WI38 (cell line): ENCODE results near the gene TTL.
A peak's percentile ranks its signal among the peaks of the same experiment; 100 is the strongest.

Experiments
- H3K4me3 ChIP-seq: 2 replicates; pipeline ENCODE4 v1.5.1; 2011; ENCODE audit warnings: low read depth, mild to moderate bottlenecking, control low read depth, low read length
- TF ChIP-seq, protein P1 (sequence below): IDR thresholded peaks from 2 replicates; pipeline ENCODE4 v1.5.1; 2012; ENCODE audit warnings: low read depth, mild to moderate bottlenecking, control low read depth, low read length

The TTL gene

DNA sequence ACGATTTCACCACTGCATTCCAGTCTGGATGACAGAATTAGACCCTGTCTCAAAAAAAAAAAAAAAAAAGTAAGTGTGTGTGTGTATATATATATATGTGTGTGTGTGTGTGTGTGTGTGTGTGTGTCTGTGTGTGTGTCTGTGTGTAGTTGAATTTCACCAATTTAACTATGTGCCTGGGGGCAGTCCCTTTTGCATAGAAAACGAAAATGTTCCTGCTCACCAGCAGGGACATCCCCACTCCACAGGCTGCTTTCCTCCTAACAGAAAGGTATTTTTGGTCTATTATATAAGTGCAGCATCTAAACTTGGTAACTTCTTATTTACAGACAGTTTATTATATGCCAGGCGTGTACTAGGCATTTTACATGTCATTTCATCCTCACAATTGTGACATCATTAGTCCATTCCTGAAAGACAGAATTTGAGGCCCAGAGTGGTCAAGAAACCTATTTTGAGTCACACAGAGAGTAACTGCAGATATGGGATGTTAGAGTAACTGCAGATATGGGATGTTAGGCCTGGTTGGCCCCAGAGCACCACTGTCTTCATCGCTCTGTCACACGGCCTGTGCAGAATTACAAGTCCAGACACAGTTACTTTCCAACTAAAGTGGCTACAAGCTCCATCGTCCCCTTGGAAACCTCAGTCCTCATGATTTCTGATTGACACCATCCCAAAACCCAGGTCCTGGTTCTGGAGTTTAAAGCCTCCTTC lies 9.3 kb upstream of the TTL start:
- H3K4me3 ChIP-seq = no peak overlapping the region
- TF ChIP-seq, protein P1, sequence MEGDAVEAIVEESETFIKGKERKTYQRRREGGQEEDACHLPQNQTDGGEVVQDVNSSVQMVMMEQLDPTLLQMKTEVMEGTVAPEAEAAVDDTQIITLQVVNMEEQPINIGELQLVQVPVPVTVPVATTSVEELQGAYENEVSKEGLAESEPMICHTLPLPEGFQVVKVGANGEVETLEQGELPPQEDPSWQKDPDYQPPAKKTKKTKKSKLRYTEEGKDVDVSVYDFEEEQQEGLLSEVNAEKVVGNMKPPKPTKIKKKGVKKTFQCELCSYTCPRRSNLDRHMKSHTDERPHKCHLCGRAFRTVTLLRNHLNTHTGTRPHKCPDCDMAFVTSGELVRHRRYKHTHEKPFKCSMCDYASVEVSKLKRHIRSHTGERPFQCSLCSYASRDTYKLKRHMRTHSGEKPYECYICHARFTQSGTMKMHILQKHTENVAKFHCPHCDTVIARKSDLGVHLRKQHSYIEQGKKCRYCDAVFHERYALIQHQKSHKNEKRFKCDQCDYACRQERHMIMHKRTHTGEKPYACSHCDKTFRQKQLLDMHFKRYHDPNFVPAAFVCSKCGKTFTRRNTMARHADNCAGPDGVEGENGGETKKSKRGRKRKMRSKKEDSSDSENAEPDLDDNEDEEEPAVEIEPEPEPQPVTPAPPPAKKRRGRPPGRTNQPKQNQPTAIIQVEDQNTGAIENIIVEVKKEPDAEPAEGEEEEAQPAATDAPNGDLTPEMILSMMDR = no peak

DNA sequence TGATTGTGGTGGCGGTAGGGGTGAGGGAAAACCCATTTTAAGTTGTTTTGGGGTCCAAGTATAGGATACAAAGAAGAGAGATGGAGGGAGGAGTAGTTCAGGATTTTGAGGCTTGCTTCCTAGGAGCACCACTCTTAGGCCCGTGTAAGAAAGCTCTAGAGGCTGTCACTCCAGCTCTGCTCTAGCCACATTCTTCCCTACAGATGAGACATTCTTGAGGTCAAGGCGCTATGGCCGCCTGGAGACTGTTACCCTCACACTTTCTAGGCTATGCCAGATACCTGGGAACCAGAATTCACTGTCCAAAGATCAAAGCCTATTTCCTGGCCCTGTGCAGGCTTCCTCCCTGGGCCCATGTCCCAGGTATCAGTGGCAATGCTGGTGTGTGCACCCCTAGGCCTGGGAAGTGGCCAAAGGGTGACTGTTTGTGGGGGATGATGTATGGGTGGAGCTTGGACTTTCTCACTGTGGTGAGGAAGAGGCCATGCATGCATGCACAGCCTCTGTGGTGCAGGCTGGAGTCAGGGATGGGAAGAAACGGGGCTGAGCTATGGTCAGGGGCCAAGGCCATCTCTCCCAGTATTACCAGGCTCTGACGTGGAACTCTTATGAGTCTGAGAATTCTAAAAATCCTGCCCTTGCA lies 7.0 kb upstream of the TTL start:
- TF ChIP-seq, protein P1 = no peak
- H3K4me3 ChIP-seq = no peak overlapping the region

DNA sequence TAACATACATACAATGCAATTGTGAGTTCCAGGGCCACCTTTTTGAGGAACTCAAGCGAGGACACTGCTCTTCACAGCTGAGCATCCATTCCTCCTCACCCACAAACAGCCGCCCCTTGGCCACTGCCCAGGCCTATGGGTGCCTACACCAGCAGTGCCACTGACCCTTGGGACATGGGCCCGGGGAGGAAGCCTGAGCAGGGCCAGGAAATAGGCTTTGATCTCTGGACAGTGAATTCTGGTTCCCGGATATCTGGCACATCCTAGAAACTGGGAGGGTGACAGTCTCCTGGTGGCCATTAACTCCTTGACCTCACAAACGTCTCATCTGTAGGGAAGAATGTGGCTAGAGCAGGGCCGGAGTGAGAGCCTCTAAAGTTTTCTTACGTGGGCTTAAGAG lies 5.5 kb upstream of the TTL start:
- no peak overlapping the region for H3K4me3 ChIP-seq

DNA sequence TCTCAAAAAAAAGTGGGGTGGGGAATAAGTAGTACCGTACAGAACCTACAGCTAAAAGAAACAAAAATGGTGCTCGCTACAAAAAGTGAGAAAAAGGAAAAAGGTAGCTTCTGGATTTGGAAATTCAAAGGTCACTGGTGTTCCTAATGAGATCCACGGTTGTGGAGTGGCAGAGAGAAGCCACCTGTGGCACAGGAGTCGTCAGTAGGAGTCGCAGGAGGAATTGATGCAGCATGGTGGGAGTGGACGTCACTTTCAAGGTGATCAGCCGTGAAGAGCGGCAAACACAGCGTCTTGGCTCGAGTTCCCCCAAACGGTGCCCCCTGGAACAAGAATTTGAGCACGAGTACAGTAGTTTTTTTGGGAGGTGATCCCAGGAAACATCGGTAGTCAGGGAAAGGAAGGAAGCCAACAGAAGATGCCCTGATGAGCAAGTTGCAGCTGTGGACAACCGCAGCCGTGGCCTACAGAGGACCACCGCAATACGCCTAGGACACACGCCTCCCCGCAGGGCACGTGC lies 1.4 kb upstream of the TTL start:
- H3K4me3 ChIP-seq = peak overlapping the region; percentile 69
- TF ChIP-seq, protein P1 = no peak

More for the DNA sequence above, 5.5 kb upstream of the TTL start:
- TF ChIP-seq, protein P1 = no peak

DNA sequence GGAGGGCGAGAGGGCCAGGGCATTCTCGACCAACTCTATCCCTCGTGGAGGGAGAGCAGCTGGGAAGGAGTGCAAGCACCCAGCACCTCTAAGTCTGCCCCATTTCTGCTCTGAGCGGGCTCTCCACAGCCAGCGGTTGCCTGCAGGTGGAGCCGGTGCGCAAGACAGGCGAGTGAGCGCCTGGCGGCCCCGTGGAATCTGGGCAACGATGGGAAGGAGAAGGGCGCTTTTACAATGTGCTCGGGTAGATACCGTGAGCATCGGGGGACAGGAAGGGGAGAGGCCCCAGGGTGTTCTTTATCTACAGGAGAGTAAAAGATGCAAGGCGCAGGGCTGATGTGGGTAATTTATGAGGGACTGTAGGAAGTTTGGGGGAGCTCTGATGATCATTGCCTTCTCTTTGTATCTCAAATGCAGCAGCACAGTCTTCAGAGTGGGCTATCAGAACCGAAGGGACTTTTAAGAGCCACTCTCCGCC lies 867 bp upstream of the TTL start:
- peak overlapping the region; percentile 69 for H3K4me3 ChIP-seq
- TF ChIP-seq, protein P1 = peak; percentile 70

DNA sequence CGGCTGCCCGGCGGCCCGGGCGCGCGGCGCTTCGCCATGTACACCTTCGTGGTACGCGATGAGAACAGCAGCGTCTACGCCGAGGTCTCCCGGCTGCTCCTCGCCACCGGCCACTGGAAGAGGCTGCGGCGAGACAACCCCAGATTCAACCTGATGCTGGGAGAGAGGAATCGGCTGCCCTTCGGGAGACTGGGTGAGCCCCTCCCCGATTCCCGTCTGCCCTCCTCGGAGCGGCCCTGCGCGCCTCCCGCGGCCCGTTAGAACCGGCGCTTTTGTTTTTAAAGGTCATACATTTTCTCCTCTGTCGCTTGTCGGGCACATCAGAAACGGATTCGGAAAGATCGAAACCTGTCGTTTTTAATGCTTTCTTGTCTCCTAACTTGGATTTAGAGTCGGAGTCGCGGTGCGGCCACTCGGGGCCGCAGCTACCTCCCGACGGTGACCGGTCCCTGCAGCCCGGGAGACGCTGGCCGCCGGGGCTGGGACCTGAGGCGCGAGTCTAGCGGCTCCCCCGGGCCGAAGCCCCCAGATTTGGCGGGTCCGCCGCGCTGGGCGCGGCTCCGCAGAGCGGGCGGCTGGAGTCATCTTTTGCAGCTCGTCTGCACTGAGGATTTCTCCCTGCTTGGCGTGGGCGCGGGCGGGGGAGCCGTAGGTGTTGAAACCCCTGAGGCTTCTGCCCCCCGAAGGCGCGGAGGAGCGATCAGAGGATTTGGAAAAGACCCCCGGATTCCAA lies 519 bp downstream of the TTL start:
- TF ChIP-seq, protein P1 = no peak
- H3K4me3 ChIP-seq = peak overlapping the region; percentile 86
